ENCODE measurements around the gene SARM1. TPM values are rescaled to one million over a fixed set of nuclear protein-coding genes. Genes with fewer than 3 reads are reported as not detected.
A peak's percentile ranks its signal among the peaks of the same experiment; 100 is the strongest.

Gene SARM1
- total RNA-seq, 1 experiment from 2014 or later = 5.1 TPM

GRCh38 chr17:28364665-28365363 lies 6.7 kb upstream of the SARM1 start, which contains the start of gene SEBOX:
TSS of gene SEBOX (minus strand) at chr17:28365199. CDS start at chr17:28365151, 48 bp downstream.
- no peak within 1 kb of the TSS for H2AK5ac ChIP-seq (ENCODE audit: insufficient read length, low read length)
- H3K27ac Mint-ChIP-seq = peak within 1 kb of the TSS in 1 of 3 experiments; percentile 18; a peak in 1 of 7 replicates
- no peak within 1 kb of the TSS for H3K23ac ChIP-seq (ENCODE audit: insufficient read length, low read depth, low read length)
- H3K9ac ChIP-seq (ENCODE audit: extremely low read depth, insufficient read length, low read length) = no peak within 1 kb of the TSS
- no peak within 1 kb of the TSS for H3K18ac ChIP-seq (ENCODE audit: insufficient read length, low read depth, low read length)
- H3T11ph ChIP-seq (ENCODE audit: low read length) = no peak within 1 kb of the TSS
- no peak within 1 kb of the TSS for H2BK5ac ChIP-seq (ENCODE audit: insufficient read length, low read length)
- no peak within 1 kb of the TSS for H4K91ac ChIP-seq (ENCODE audit: insufficient read length, low read depth, low read length)
- H4K20me1 ChIP-seq (ENCODE audit: control insufficient read depth, insufficient read depth, insufficient read length) = no peaks in the 10 kb centered on the region
- peaks cover under 1 to 3% of the 10 kb centered on the region in 2 experiments; a peak in 3 of 4 replicates for H3K4me1 Mint-ChIP-seq
- no CpG with 5 or more reads among the region's 13 CpGs for WGBS (ENCODE audit: extremely low coverage, insufficient read length, low lambda C conversion rate)
- no peak within 1 kb of the TSS for H4K8ac ChIP-seq (replicated peaks; ENCODE audit: insufficient read length, low read depth, low read length)
- H3K9me3 ChIP-seq (ENCODE audit: control insufficient read depth, low read depth, low read length) = no peaks in the 10 kb centered on the region
- no peaks in the 10 kb centered on the region for H3K4me1 ChIP-seq (ENCODE audit: insufficient read depth, low read length)
- no peaks in the 10 kb centered on the region for H3K23me2 ChIP-seq (ENCODE audit: insufficient read length, low read depth, low read length, poor library complexity, severe bottlenecking)
- no peaks in the 10 kb centered on the region; the same call in 1 of the 2 replicates for H3K27me3 Mint-ChIP-seq (ENCODE audit: low read depth)
- H3K4ac ChIP-seq (ENCODE audit: low read depth, low read length) = no peak within 1 kb of the TSS
- H2BK12ac ChIP-seq (ENCODE audit: insufficient read length, low read depth, low read length) = no peak within 1 kb of the TSS
- no peak within 1 kb of the TSS for H3K4me2 ChIP-seq (ENCODE audit: insufficient read depth, insufficient read length, low read length)
- no peaks in the 10 kb centered on the region; a peak in 1 of 5 replicates for H3K9me3 Mint-ChIP-seq
- no peak within 1 kb of the TSS for H3K27ac ChIP-seq (ENCODE audit: insufficient read length, low read depth, low read length)
- H3K14ac ChIP-seq (ENCODE audit: insufficient read depth, low read length) = no peak within 1 kb of the TSS
- H2BK15ac ChIP-seq (ENCODE audit: low read depth, low read length) = no peak within 1 kb of the TSS
- no peak within 1 kb of the TSS; a peak in 1 of 5 replicates for H3K4me3 Mint-ChIP-seq
- no peak for DNase-seq
- no peak within 1 kb of the TSS for H2BK20ac ChIP-seq (ENCODE audit: low read depth, low read length, poor library complexity, severe bottlenecking)
- TF ChIP-seq CTCF (conservative IDR thresholded peaks at IDR 0.05) = no peak
- no peak within 1 kb of the TSS for H2BK120ac ChIP-seq (ENCODE audit: low read depth, low read length, poor library complexity, severe bottlenecking)
- H2AFZ ChIP-seq (ENCODE audit: low read length) = no peak within 1 kb of the TSS
- no peaks in the 10 kb centered on the region for H3K79me2 ChIP-seq (ENCODE audit: insufficient read depth, low read length)
- no peaks in the 10 kb centered on the region for H3K27me3 ChIP-seq (ENCODE audit: insufficient read depth, low read length)
- no peak within 1 kb of the TSS for H3K56ac ChIP-seq (ENCODE audit: insufficient read length, low read depth, low read length)
- H4K5ac ChIP-seq (ENCODE audit: insufficient read length, low read depth, low read length) = no peak within 1 kb of the TSS
- H3K36me3 Mint-ChIP-seq (ENCODE audit: insufficient read depth in 1 of 3, low read depth in 3 of 3) = peaks cover 15 to 22% (median 17%) of the 10 kb centered on the region in 3 experiments; a peak in 6 of 7 replicates
- H3K79me1 ChIP-seq (ENCODE audit: insufficient read depth, low read depth, low read length, poor library complexity, severe bottlenecking) = no peaks in the 10 kb centered on the region

All from H9 (cell line).